ENCODE measurements around the gene TMEM151B.

DNA sequence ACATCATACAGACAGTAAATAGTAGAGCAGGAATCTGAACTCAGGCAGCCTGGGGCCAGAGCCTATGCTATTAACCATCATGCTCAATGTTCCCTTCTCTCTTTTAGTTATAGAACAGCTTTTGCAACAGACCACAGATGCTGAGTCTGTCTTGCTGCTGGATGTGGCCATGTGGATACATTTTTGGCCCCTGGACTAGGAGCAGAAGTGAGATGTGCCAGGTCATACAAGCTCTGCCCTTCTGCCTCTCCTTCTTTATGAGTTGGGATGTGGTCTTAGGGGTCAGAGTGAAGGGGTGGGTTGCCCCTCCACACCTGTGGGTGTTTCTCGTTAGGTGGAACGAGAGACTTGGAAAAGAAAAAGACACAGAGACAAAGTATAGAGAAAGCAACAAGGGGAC lies 57.5 kb downstream of the TMEM151B start:
- TF ChIP-seq RAD21 (IDR thresholded peaks at IDR 0.05; ENCODE audit: low read depth) (no peak), TAF1 (IDR thresholded peaks at IDR 0.05; ENCODE audit: low read depth) (no peak), EP300 (IDR thresholded peaks at IDR 0.05; ENCODE audit: borderline replicate concordance) (no peak), CREB1 (IDR thresholded peaks at IDR 0.05; ENCODE audit: low read depth) (no peak), TEAD4 (IDR thresholded peaks at IDR 0.05) (no peak), CEBPB (IDR thresholded peaks at IDR 0.05) (no peak)
- TF ChIP-seq, protein P1, sequence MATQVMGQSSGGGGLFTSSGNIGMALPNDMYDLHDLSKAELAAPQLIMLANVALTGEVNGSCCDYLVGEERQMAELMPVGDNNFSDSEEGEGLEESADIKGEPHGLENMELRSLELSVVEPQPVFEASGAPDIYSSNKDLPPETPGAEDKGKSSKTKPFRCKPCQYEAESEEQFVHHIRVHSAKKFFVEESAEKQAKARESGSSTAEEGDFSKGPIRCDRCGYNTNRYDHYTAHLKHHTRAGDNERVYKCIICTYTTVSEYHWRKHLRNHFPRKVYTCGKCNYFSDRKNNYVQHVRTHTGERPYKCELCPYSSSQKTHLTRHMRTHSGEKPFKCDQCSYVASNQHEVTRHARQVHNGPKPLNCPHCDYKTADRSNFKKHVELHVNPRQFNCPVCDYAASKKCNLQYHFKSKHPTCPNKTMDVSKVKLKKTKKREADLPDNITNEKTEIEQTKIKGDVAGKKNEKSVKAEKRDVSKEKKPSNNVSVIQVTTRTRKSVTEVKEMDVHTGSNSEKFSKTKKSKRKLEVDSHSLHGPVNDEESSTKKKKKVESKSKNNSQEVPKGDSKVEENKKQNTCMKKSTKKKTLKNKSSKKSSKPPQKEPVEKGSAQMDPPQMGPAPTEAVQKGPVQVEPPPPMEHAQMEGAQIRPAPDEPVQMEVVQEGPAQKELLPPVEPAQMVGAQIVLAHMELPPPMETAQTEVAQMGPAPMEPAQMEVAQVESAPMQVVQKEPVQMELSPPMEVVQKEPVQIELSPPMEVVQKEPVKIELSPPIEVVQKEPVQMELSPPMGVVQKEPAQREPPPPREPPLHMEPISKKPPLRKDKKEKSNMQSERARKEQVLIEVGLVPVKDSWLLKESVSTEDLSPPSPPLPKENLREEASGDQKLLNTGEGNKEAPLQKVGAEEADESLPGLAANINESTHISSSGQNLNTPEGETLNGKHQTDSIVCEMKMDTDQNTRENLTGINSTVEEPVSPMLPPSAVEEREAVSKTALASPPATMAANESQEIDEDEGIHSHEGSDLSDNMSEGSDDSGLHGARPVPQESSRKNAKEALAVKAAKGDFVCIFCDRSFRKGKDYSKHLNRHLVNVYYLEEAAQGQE (IDR thresholded peaks at IDR 0.05; ENCODE audit: low read depth) = no peak
- TF ChIP-seq, protein P2, sequence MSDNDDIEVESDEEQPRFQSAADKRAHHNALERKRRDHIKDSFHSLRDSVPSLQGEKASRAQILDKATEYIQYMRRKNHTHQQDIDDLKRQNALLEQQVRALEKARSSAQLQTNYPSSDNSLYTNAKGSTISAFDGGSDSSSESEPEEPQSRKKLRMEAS (IDR thresholded peaks at IDR 0.05) = no peak
- TF ChIP-seq, protein P3, sequence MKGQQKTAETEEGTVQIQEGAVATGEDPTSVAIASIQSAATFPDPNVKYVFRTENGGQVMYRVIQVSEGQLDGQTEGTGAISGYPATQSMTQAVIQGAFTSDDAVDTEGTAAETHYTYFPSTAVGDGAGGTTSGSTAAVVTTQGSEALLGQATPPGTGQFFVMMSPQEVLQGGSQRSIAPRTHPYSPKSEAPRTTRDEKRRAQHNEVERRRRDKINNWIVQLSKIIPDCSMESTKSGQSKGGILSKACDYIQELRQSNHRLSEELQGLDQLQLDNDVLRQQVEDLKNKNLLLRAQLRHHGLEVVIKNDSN (IDR thresholded peaks at IDR 0.05) = no peak
